Stimulated activated CD4-positive, alpha-beta T cell treated with anti-CD3 and anti-CD28 coated beads, Interleukin-2, amount 100 ng/mL, for 48 hours (primary cell): ENCODE measurements around the gene NIPA2.

Source experiments
- DNase-seq, 2 donors: peaks; one replicate each; pipeline ENCODE4 v3.0.0-alpha.2; 2020

The NIPA2 gene

GRCh38 chr15:22903961-22904534 lies 65.6 kb downstream of the NIPA2 start:
- DNase-seq, result no peak

DNA sequence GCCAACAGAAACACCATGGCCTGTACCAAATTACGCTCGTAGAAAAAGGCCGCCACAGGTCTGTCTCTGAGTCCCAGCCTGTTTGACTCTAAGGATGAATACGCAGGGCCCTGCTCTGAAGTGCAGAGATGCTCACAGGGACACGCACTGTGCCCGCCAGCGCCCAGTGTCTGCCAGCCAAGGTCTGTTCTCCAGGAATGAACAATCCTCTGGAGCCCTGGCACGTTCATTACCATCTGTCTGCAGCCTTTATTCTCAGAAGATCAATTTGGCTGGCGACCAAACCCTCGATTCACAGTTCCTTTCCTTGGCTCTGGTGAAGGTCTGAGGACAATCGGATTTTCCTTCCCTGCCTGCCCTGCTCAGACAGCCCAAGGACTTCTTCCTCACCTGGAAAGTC lies 66.3 kb downstream of the NIPA2 start:
- no peak for DNase-seq

DNA sequence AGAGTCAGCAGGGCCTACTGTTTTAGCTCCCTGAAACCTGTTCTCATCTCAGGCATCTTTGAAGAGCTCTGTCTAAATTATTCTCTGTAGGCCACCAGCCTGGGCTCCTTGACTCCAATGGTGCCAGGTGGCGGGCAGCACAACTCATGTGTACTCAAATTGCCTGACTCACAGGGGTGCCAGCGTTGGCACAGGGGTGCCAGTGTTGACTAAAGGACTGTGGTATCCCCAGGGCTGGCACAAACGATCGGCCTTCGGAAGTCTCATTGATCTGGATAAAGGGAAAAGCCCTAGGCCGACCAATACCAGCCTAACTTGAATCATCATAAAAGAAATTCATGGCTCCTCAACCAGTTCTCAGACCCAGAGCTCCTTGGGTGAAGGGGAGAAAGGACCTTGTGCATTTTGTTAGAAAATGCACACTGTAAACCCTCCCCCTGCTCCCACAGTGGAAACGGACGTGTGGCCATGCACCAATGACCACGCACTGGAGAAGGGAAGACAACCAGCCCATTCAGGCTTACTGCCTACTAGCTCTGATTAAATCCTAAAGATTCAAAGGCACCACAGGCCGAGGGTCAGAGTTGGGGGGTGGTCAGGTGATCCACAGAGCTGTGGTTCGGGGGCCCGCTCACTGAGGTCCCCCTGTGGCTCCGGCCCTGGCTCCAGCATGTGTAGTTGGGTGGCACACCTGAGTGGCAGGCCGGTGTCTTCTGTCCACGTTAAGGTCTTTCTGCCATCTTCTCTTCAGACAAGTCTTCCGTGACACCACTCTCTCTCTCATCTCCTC lies 68.9 kb downstream of the NIPA2 start:
- no peak for DNase-seq

DNA sequence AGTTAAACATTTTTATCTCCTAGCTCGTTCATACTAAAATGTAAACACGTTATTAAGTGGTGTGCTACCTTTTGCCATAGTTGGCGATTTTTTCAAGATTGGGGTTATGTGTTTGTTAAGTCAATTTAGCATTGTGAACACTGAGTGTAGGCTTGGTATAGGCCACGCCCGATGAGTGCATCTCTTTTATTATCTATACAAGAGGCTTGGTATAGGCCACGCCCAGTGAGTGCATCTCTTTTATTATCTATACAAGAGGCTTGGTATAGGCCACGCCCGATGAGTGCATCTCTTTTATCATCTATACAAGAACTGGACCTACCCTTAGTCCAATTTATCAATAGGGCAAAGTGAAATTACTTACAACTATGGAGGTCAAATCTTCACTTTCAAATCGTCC lies 70.4 kb downstream of the NIPA2 start:
- DNase-seq, result no peak

- DNase-seq, result no peak
Measured at GRCh38 chr15:22911306-22911705, 72.8 kb downstream of the NIPA2 start.

DNA sequence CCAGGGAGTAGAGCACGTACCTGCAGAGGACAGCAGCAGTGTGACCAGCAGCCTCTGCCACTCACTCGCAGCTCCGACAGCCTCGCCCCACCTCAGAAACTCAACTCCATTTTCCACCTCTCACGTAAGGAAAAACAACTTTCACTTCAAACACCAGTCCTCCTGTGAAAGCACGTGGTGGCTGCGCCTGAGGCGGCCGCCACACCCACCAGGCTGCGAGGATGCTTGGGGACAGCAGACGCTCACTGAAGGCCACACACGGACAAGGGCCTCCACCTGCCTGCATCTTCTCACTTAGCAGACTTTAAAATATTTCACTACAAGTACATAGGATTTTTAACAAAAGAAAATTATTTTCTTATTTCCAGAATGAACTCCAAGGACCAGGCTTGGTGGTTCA lies 73.8 kb downstream of the NIPA2 start:
- DNase-seq, result no peak

GRCh38 chr15:22913646-22914380 lies 75.3 kb downstream of the NIPA2 start:
- no peak for DNase-seq

- no peak for DNase-seq
Measured at GRCh38 chr15:22915866-22916515, 77.5 kb downstream of the NIPA2 start.

DNA sequence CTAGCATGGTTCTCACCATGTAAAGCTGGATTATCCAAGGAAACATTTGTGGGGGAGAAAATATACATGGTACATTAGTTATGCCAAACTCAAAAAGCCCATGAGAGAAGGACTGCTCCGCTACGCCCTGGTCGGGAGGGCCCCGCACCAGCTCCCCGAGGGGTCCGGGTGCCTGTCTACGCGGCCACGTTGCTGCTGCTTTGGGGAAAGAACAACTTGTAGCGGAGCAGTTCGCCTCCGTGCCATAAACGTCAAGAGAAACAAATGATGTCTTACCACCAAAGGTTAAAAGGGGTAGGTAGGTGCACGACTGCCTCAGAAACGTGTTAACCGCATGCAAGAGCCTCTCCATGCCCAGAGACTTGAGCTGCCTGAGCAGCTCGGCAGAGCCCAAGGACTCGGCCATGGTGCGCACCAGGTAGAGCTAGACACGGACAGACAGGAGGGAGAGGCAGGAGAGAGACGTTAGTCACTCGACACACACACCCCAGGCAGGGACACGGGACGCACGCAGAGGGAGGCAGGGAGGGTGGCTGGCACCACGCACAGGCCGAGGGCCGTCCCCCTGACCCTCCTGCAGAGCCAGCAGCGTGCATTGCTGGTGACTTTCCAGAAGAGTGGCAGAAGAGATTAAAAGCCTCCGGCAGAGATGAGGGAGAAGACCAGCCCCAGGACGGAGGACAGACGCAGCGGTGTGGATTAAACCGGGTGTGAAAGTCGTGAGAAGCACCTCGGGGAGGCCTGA lies 78.3 kb downstream of the NIPA2 start:
- DNase-seq, result no peak

- no peak for DNase-seq
Measured at GRCh38 chr15:22917556-22917955, 79.1 kb downstream of the NIPA2 start.
